RWPE1 (cell line): ENCODE measurements around the gene GPR61.

Source experiments
- CTCF ChIA-PET: fragments of 350-600 bp; sonication (Branson Sonifier 250); formaldehyde crosslinking; extraction: SDS; loops from one replicate; lab custom pipeline; 2021; lab: Yijun Ruan, JAX
- POLR2A ChIA-PET: fragments of 400-600 bp; formaldehyde crosslinking; extraction: SDS; loops from one replicate; lab custom pipeline; 2020; ENCODE audit warnings: antibody characterized with exemption; ENCODE audit not compliant: low non-redundant PET; lab: Yijun Ruan, JAX
- DNase-seq: peaks from one replicate; pipeline ENCODE4 v3.0.0; 2012; ENCODE audit warnings: low spot score
- H3K27ac ChIP-seq: fragments of 450-650 bp; 2 replicates; pipeline ENCODE4 v1.5.1; 2017
- CTCF ChIP-seq: fragments of 450-650 bp; conservative IDR thresholded peaks from 2 replicates; pipeline ENCODE4 v1.5.1; 2017; ENCODE audit warnings: low read depth, mild to moderate bottlenecking

Gene GPR61

GRCh38 chr1:109516872-109517271 lies 22.8 kb upstream of the GPR61 start:
- H3K27ac ChIP-seq = no peak overlapping the region
- CTCF ChIA-PET = interaction anchor here (0.8 to 1.2 kb wide), 2 partner anchors 15 to 95 kb away, joined by 3 read pairs; no protein-coding TSS in a partner anchor
- no peak for DNase-seq
- POLR2A ChIA-PET = no interaction called here
- no peak for TF ChIP-seq CTCF

GRCh38 chr1:109517337-109517736 lies 22.3 kb upstream of the GPR61 start:
- H3K27ac ChIP-seq = no peak overlapping the region
- no peak for TF ChIP-seq CTCF
- POLR2A ChIA-PET = no interaction called here
- no peak for DNase-seq
- CTCF ChIA-PET = interaction anchor here (1.2 kb wide), 1 partner anchor 15 kb away, joined by 3 read pairs; no protein-coding TSS in a partner anchor

GRCh38 chr1:109521002-109521951 lies 18.4 kb upstream of the GPR61 start:
- ChIA-PET CTCF (interaction anchor here (1.0 to 1.2 kb wide), 2 partner anchors 9 to 11 kb away, joined by 3 to 9 read pairs; no protein-coding TSS in a partner anchor), POLR2A (no interaction called here)
- no peak for TF ChIP-seq CTCF
- DNase-seq = no peak
- no peak overlapping the region for H3K27ac ChIP-seq

- no peak for TF ChIP-seq CTCF
- CTCF ChIA-PET = interaction anchor here (0.7 to 1.0 kb wide), 3 partner anchors 9 to 458 kb away, joined by 3 read pairs; no protein-coding TSS in a partner anchor
- no peak overlapping the region for H3K27ac ChIP-seq
- no peak for DNase-seq
- POLR2A ChIA-PET = no interaction called here
These were observed 17.6 kb upstream of the GPR61 start for GRCh38 chr1:109522026-109522425.

GRCh38 chr1:109523706-109524105 lies 16.0 kb upstream of the GPR61 start:
- ChIA-PET CTCF (interaction anchor here (1.0 to 2.0 kb wide), 2 partner anchors 9 to 30 kb away, joined by 3 to 8 read pairs; partner anchors contain the start of gene CYB561D1), POLR2A (no interaction called here)
- no peak for DNase-seq
- H3K27ac ChIP-seq = no peak overlapping the region
- TF ChIP-seq CTCF = no peak

GRCh38 chr1:109527098-109527811 lies 12.4 kb upstream of the GPR61 start:
- CTCF ChIA-PET = interaction anchor here (0.8 kb wide), 1 partner anchor 128 kb away, joined by 6 read pairs; no protein-coding TSS in a partner anchor

More at GRCh38 chr1:109527098-109527811, 12.4 kb upstream of the GPR61 start:
- no peak for DNase-seq
- POLR2A ChIA-PET = no interaction called here
- no peak overlapping the region for H3K27ac ChIP-seq
- TF ChIP-seq CTCF = no peak
